GM23338 (cell line): Measurements from ENCODE around the gene IL26. TPM values are rescaled to one million over a fixed set of nuclear protein-coding genes. Genes with fewer than 3 reads are reported as not detected.

ENCODE experiments used
- ATAC-seq: fragments of 200-7000 bp; cut with Tn5 transposase; 3 replicates; pipeline ENCODE4 v1.9.1; 2020
- DNase-seq: peaks from one replicate; pipeline ENCODE4 v3.0.0-alpha.2; 2015; ENCODE audit warnings: low spot score
- H2AFZ ChIP-seq: fragments of 200-600 bp; sonication (generic); 2 replicates; pipeline ENCODE4 v1.8.0; 2016; ENCODE audit warnings: antibody characterized with exemption, mild to moderate bottlenecking, moderate library complexity
- H3F3A ChIP-seq: fragments of 200-600 bp; sonication (generic); replicated peaks from 2 replicates; pipeline ENCODE4 v1.8.0; 2017; ENCODE audit warnings: antibody characterized with exemption, mixed run types, low read depth
- H3K27ac ChIP-seq: fragments of 200-600 bp; sonication (generic); 2 replicates; pipeline ENCODE4 v1.6.1; 2016; ENCODE audit warnings: low read depth
- H3K27me3 ChIP-seq: fragments of 200-600 bp; sonication (generic); 2 replicates; pipeline ENCODE4 v1.8.0; 2016; ENCODE audit warnings: mild to moderate bottlenecking, mixed run types, moderate library complexity; ENCODE audit not compliant: insufficient read depth
- H3K36me3 ChIP-seq: fragments of 200-600 bp; sonication (generic); 2 replicates; pipeline ENCODE4 v1.8.0; 2016; ENCODE audit warnings: mild to moderate bottlenecking; ENCODE audit not compliant: insufficient read depth
- H3K4me1 ChIP-seq: fragments of 200-600 bp; sonication (generic); 2 replicates; pipeline ENCODE4 v1.8.0; 2016; ENCODE audit warnings: mild to moderate bottlenecking, moderate library complexity; ENCODE audit not compliant: insufficient read depth
- H3K4me2 ChIP-seq: fragments of 200-600 bp; sonication (generic); 2 replicates; pipeline ENCODE4 v1.7.1; 2017; ENCODE audit warnings: mixed run types
- H3K4me3 ChIP-seq: fragments of 200-600 bp; sonication (generic); 2 replicates; pipeline ENCODE4 v1.6.1; 2016; ENCODE audit warnings: mixed run types
- H3K79me2 ChIP-seq: fragments of 200-600 bp; sonication (generic); replicated peaks from 2 replicates; pipeline ENCODE4 v1.8.0; 2017; ENCODE audit warnings: mild to moderate bottlenecking; ENCODE audit not compliant: insufficient read depth
- H3K9me2 ChIP-seq: fragments of 200-600 bp; sonication (generic); 2 replicates; pipeline ENCODE4 v1.8.0; 2017; ENCODE audit not compliant: insufficient read depth
- H4K20me1 ChIP-seq: fragments of 200-600 bp; sonication (generic); replicated peaks from 2 replicates; pipeline ENCODE4 v1.8.0; 2017; ENCODE audit warnings: mild to moderate bottlenecking; ENCODE audit not compliant: insufficient read depth
- H3K27ac Mint-ChIP-seq: 2 replicates; pipeline ENCODE4 v1.8.0; 2020; ENCODE audit warnings: inconsistent platforms, mild to moderate bottlenecking, moderate library complexity, mixed read lengths
- H3K27me3 Mint-ChIP-seq: 3 replicates; pipeline ENCODE4 v1.8.0; 2022; ENCODE audit warnings: low read depth, mild to moderate bottlenecking, moderate library complexity, mixed read lengths, inconsistent platforms; ENCODE audit not compliant: insufficient read depth, poor library complexity
- H3K36me3 Mint-ChIP-seq: 3 replicates; pipeline ENCODE4 v1.8.0; 2021; ENCODE audit warnings: low read depth, mild to moderate bottlenecking, inconsistent platforms, moderate library complexity, mixed read lengths
- H3K4me1 Mint-ChIP-seq: 3 replicates; pipeline ENCODE4 v1.8.0; 2020; ENCODE audit warnings: mild to moderate bottlenecking, inconsistent platforms, mixed read lengths
- H3K4me3 Mint-ChIP-seq: 3 replicates; pipeline ENCODE4 v1.8.0; 2021; ENCODE audit warnings: moderate library complexity, mild to moderate bottlenecking, inconsistent platforms, mixed read lengths
- H3K9me3 Mint-ChIP-seq: 3 replicates; pipeline ENCODE4 v1.8.0; 2020; ENCODE audit warnings: moderate library complexity, mild to moderate bottlenecking, inconsistent platforms, mixed read lengths
- CREB1 ChIP-seq: fragments of 250-450 bp; sonication (Bioruptor Pico); IDR thresholded peaks from 2 replicates; pipeline ENCODE4 v1.5.0; 2020; ENCODE audit warnings: low read depth, mild to moderate bottlenecking, moderate library complexity
- CTCF ChIP-seq, 2 experiments: fragments of 200-600 bp in 1 of 2; sonication (generic) in 1 of 2; conservative IDR thresholded peaks; 2 replicates each; pipeline versions ENCODE4 v1.5.1 to v1.6.1; 2016 to 2017; ENCODE audit warnings: antibody characterized with exemption in 2 of 2, low read depth in 2 of 2, mild to moderate bottlenecking in 2 of 2, moderate library complexity in 1 of 2
- EZH2 ChIP-seq: fragments of 200-600 bp; sonication (generic); IDR thresholded peaks from one replicate; pipeline ENCODE4 v1.8.0; 2017; ENCODE audit warnings: antibody characterized with exemption, mild to moderate bottlenecking, low read depth; ENCODE audit not compliant: unreplicated experiment
- EZH2phosphoT487 ChIP-seq: fragments of 200-600 bp; sonication (generic); IDR thresholded peaks from one replicate; pipeline ENCODE4 v1.8.1; 2018; ENCODE audit warnings: antibody characterized with exemption; ENCODE audit not compliant: unreplicated experiment
- JUNB ChIP-seq: IDR thresholded peaks from one replicate; pipeline ENCODE4 v1.6.1; 2016; ENCODE audit warnings: antibody characterized with exemption; ENCODE audit not compliant: unreplicated experiment
- NANOG ChIP-seq: IDR thresholded peaks from 2 replicates; pipeline ENCODE4 v1.6.1; 2016; ENCODE audit warnings: antibody characterized with exemption, borderline replicate concordance
- POLR2AphosphoS5 ChIP-seq: IDR thresholded peaks from 2 replicates; pipeline ENCODE4 v1.6.1; 2016; ENCODE audit warnings: antibody characterized with exemption, low read depth
- STAT1 ChIP-seq: IDR thresholded peaks from one replicate; pipeline ENCODE4 v1.6.1; 2016; ENCODE audit warnings: antibody characterized with exemption; ENCODE audit not compliant: unreplicated experiment
- ZNF114 ChIP-seq: fragments of 250-450 bp; sonication (Bioruptor Pico); IDR thresholded peaks from 2 replicates; pipeline ENCODE4 v1.5.0; 2020; ENCODE audit warnings: mild to moderate bottlenecking, moderate library complexity
- ZNF331 ChIP-seq: fragments of 250-450 bp; sonication (Bioruptor Pico); IDR thresholded peaks from 2 replicates; pipeline ENCODE4 v1.5.0; 2020; ENCODE audit warnings: low read depth, mild to moderate bottlenecking, moderate library complexity
- polyA plus RNA-seq: library from polyadenylated mRNA; unstranded; fragments of >200 nt; fragmentation: Nextera tagmentation; extraction: Ambion mirVana; gene quantifications from 2 replicates; pipeline ENCODE4 v1.2.1, GENCODE V29; 2016
- total RNA-seq: library from RNA; depleted of rRNA; stranded (reverse); fragments of >200 nt; shearing (Covaris generic); gene quantifications from 2 replicates; pipeline ENCODE4 v1.2.3, GENCODE V29; 2014
- TF ChIP-seq, protein P1 (sequence below): IDR thresholded peaks from 2 replicates; pipeline ENCODE4 v1.6.1; 2016; ENCODE audit warnings: antibody characterized with exemption
- TF ChIP-seq, protein P2 (sequence below): IDR thresholded peaks from one replicate; pipeline ENCODE4 v1.6.1; 2018; ENCODE audit warnings: antibody characterized with exemption; ENCODE audit not compliant: unreplicated experiment
- TF ChIP-seq, protein P3 (sequence below): fragments of 250-450 bp; sonication (Bioruptor Pico); IDR thresholded peaks from 2 replicates; pipeline ENCODE4 v1.5.0; 2020; ENCODE audit warnings: mild to moderate bottlenecking, moderate library complexity

IL26 gene
- total and polyA plus RNA-seq, 2 experiments from 2014 or later, result not detected

- no peaks in the 10 kb centered on the region for H3F3A ChIP-seq
- no peaks in the 10 kb centered on the region for H3K27me3 Mint-ChIP-seq
- H3K36me3 ChIP-seq, result no peaks in the 10 kb centered on the region
- no peak overlapping the region for H3K27ac ChIP-seq
- DNase-seq (no peak), ATAC-seq (no peak)
- H2AFZ ChIP-seq, result no peak overlapping the region
- no peak overlapping the region for H3K4me2 ChIP-seq
- H3K27ac Mint-ChIP-seq, result no peak overlapping the region
- no peaks in the 10 kb centered on the region for H3K9me3 Mint-ChIP-seq
- peaks cover 12% of the 10 kb centered on the region for H3K4me1 Mint-ChIP-seq
- TF ChIP-seq, protein P1, sequence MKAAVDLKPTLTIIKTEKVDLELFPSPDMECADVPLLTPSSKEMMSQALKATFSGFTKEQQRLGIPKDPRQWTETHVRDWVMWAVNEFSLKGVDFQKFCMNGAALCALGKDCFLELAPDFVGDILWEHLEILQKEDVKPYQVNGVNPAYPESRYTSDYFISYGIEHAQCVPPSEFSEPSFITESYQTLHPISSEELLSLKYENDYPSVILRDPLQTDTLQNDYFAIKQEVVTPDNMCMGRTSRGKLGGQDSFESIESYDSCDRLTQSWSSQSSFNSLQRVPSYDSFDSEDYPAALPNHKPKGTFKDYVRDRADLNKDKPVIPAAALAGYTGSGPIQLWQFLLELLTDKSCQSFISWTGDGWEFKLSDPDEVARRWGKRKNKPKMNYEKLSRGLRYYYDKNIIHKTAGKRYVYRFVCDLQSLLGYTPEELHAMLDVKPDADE, result no peak
- no peak for TF ChIP-seq EZH2phosphoT487
- no peak for TF ChIP-seq ZNF114 (CRISPR knock-in tag)
- no peak for TF ChIP-seq NANOG
- TF ChIP-seq JUNB, result no peak
- no peak for TF ChIP-seq CTCF (conservative IDR thresholded peaks at IDR 0.05; ENCODE audit: low read depth in 2 of 2)
- TF ChIP-seq, protein P2, sequence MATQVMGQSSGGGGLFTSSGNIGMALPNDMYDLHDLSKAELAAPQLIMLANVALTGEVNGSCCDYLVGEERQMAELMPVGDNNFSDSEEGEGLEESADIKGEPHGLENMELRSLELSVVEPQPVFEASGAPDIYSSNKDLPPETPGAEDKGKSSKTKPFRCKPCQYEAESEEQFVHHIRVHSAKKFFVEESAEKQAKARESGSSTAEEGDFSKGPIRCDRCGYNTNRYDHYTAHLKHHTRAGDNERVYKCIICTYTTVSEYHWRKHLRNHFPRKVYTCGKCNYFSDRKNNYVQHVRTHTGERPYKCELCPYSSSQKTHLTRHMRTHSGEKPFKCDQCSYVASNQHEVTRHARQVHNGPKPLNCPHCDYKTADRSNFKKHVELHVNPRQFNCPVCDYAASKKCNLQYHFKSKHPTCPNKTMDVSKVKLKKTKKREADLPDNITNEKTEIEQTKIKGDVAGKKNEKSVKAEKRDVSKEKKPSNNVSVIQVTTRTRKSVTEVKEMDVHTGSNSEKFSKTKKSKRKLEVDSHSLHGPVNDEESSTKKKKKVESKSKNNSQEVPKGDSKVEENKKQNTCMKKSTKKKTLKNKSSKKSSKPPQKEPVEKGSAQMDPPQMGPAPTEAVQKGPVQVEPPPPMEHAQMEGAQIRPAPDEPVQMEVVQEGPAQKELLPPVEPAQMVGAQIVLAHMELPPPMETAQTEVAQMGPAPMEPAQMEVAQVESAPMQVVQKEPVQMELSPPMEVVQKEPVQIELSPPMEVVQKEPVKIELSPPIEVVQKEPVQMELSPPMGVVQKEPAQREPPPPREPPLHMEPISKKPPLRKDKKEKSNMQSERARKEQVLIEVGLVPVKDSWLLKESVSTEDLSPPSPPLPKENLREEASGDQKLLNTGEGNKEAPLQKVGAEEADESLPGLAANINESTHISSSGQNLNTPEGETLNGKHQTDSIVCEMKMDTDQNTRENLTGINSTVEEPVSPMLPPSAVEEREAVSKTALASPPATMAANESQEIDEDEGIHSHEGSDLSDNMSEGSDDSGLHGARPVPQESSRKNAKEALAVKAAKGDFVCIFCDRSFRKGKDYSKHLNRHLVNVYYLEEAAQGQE, result no peak
- TF ChIP-seq, protein P3, sequence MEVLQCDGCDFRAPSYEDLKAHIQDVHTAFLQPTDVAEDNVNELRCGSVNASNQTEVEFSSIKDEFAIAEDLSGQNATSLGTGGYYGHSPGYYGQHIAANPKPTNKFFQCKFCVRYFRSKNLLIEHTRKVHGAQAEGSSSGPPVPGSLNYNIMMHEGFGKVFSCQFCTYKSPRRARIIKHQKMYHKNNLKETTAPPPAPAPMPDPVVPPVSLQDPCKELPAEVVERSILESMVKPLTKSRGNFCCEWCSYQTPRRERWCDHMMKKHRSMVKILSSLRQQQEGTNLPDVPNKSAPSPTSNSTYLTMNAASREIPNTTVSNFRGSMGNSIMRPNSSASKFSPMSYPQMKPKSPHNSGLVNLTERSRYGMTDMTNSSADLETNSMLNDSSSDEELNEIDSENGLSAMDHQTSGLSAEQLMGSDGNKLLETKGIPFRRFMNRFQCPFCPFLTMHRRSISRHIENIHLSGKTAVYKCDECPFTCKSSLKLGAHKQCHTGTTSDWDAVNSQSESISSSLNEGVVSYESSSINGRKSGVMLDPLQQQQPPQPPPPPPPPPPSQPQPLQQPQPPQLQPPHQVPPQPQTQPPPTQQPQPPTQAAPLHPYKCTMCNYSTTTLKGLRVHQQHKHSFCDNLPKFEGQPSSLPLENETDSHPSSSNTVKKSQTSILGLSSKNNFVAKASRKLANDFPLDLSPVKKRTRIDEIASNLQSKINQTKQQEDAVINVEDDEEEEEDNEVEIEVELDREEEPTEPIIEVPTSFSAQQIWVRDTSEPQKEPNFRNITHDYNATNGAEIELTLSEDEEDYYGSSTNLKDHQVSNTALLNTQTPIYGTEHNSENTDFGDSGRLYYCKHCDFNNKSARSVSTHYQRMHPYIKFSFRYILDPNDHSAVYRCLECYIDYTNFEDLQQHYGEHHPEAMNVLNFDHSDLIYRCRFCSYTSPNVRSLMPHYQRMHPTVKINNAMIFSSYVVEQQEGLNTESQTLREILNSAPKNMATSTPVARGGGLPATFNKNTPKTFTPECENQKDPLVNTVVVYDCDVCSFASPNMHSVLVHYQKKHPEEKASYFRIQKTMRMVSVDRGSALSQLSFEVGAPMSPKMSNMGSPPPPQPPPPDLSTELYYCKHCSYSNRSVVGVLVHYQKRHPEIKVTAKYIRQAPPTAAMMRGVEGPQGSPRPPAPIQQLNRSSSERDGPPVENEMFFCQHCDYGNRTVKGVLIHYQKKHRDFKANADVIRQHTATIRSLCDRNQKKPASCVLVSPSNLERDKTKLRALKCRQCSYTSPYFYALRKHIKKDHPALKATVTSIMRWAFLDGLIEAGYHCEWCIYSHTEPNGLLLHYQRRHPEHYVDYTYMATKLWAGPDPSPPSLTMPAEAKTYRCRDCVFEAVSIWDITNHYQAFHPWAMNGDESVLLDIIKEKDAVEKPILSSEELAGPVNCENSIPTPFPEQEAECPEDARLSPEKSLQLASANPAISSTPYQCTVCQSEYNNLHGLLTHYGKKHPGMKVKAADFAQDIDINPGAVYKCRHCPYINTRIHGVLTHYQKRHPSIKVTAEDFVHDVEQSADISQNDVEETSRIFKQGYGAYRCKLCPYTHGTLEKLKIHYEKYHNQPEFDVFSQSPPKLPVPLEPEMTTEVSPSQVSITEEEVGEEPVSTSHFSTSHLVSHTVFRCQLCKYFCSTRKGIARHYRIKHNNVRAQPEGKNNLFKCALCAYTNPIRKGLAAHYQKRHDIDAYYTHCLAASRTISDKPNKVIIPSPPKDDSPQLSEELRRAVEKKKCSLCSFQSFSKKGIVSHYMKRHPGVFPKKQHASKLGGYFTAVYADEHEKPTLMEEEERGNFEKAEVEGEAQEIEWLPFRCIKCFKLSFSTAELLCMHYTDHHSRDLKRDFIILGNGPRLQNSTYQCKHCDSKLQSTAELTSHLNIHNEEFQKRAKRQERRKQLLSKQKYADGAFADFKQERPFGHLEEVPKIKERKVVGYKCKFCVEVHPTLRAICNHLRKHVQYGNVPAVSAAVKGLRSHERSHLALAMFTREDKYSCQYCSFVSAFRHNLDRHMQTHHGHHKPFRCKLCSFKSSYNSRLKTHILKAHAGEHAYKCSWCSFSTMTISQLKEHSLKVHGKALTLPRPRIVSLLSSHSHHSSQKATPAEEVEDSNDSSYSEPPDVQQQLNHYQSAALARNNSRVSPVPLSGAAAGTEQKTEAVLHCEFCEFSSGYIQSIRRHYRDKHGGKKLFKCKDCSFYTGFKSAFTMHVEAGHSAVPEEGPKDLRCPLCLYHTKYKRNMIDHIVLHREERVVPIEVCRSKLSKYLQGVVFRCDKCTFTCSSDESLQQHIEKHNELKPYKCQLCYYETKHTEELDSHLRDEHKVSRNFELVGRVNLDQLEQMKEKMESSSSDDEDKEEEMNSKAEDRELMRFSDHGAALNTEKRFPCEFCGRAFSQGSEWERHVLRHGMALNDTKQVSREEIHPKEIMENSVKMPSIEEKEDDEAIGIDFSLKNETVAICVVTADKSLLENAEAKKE (CRISPR knock-in tag), result no peak
- TF ChIP-seq ZNF331 (CRISPR knock-in tag), result no peak
- TF ChIP-seq CREB1, result no peak
- no peak for TF ChIP-seq STAT1
- TF ChIP-seq POLR2AphosphoS5, result no peak
- TF ChIP-seq EZH2, result no peak
- H3K4me1 ChIP-seq, result peaks cover 20% of the 10 kb centered on the region
- no peaks in the 10 kb centered on the region for H3K79me2 ChIP-seq
- H3K4me3 ChIP-seq, result no peak overlapping the region
- H3K4me3 Mint-ChIP-seq, result no peak overlapping the region
- H4K20me1 ChIP-seq, result no peaks in the 10 kb centered on the region
- no peaks in the 10 kb centered on the region for H3K27me3 ChIP-seq
- H3K36me3 Mint-ChIP-seq, result no peaks in the 10 kb centered on the region
- peaks cover 4% of the 10 kb centered on the region; the same call in 1 of the 2 replicates for H3K9me2 ChIP-seq
Observed at GRCh38 chr12:68260153-68260552, 34.5 kb upstream of the IL26 start.
